ENCODE results near the gene TMEM50A. TPM values are rescaled to one million over a fixed set of nuclear protein-coding genes. Genes with fewer than 3 reads are reported as not detected.
A peak's percentile ranks its signal among the peaks of the same experiment; 100 is the strongest.
"Not testable (repeated sequence)": the region's sequence is repeated elsewhere in the genome, so short reads cannot be mapped to it uniquely, and the experiment has no call there.

The TMEM50A gene
- total and polyA plus RNA-seq, 7 experiments from 2014 or later, result 61.6 to 149 (median 94.2) TPM

DNA sequence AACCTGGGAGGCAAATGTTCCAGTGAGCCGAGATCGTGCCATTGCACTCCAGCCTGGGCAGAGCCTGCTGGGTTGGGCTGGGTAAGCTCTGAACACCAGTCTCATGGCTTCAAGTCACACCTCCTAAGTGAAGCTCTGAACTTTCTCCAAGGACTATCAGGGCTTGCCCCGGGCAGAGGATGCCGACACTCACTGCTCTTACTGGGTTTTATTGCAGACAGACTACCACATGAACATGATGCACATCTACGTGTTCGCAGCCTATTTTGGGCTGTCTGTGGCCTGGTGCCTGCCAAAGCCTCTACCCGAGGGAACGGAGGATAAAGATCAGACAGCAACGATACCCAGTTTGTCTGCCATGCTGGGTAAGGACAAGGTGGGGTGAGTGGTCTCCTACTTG lies 37.4 kb upstream of the TMEM50A start:
- H3K27me3 Mint-ChIP-seq; DNase-seq; H3K27me3 ChIP-seq (ENCODE audit: control insufficient read depth in 2 of 2, insufficient read depth in 2 of 2, low read length in 2 of 2); H3K4me1 ChIP-seq (ENCODE audit: control insufficient read depth in 2 of 2, insufficient read depth in 2 of 2, low read length in 2 of 2); H3K27ac Mint-ChIP-seq; H3K9me3 Mint-ChIP-seq; H3K4me3 Mint-ChIP-seq; ATAC-seq; H3K27ac ChIP-seq (ENCODE audit: low read depth, low read length); H3K9me3 ChIP-seq (ENCODE audit: control insufficient read depth in 2 of 3, low read length in 3 of 3); intact Hi-C loops (cut with micrococcal nuclease); POLR2A ChIA-PET; H3K4me3 ChIP-seq (ENCODE audit: low read length); CTCF ChIA-PET; H3K36me3 ChIP-seq (ENCODE audit: control insufficient read depth in 2 of 3, insufficient read depth in 3 of 3, low read length in 3 of 3); H3K4me1 Mint-ChIP-seq: not testable (repeated sequence)
- peaks cover 0 to 16% (median 8%) of the 10 kb centered on the region in 5 donors for H3K36me3 Mint-ChIP-seq

DNA sequence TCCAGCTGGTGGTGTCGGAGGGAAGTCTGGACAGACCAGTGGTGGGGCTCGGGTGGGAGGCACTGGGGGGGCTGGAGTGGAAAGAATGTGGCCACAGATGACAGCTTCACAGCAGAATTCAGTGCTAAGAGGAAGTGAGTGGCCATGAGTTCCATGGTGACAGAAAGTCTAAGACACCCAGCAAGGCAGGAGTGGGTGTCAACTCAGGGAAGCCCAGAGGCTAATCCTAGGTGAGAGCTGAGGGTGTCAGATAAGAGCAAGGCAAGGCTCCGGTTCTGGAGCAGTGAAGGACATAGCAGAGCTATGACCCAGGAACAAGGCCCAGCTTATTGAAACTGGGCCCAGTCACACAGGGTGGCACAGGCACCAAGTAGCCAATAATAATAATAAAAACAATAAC lies 35.8 kb upstream of the TMEM50A start:
- H3K9me3 Mint-ChIP-seq; H3K9me3 ChIP-seq (ENCODE audit: control insufficient read depth in 2 of 3, low read length in 3 of 3); H3K4me1 Mint-ChIP-seq; H3K4me3 ChIP-seq (ENCODE audit: low read length); ATAC-seq; H3K36me3 ChIP-seq (ENCODE audit: control insufficient read depth in 2 of 3, insufficient read depth in 3 of 3, low read length in 3 of 3); H3K27me3 ChIP-seq (ENCODE audit: control insufficient read depth in 2 of 2, insufficient read depth in 2 of 2, low read length in 2 of 2); H3K27me3 Mint-ChIP-seq; intact Hi-C loops (cut with micrococcal nuclease); H3K27ac ChIP-seq (ENCODE audit: low read depth, low read length); CTCF ChIA-PET; H3K4me1 ChIP-seq (ENCODE audit: control insufficient read depth in 2 of 2, insufficient read depth in 2 of 2, low read length in 2 of 2); H3K4me3 Mint-ChIP-seq; DNase-seq; POLR2A ChIA-PET: not testable (repeated sequence)
- Mint-ChIP-seq H3K36me3 (peaks cover 0 to 26% (median 11%) of the 10 kb centered on the region in 5 donors), H3K27ac (peak overlapping the region in 1 of 9 donors; percentile 9)

DNA sequence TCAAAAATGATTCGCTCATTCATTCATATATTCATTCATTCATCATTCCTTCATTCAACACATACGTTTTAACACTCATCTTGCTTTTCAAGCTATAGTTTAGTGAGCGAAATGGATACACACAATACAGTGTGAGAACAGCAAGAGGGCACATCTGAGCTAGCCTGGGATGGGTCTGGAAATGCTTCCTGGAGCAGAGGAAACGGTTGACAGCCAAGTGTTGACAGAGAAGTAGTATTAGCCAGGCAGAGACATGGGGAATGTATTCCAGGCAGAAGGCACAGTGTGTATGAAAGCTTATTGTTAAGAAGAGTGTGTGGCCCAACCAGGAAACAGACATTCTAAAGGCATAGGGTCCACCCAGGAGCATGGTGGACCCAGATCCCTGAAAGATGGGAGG lies 33.2 kb upstream of the TMEM50A start:
- H3K4me3 Mint-ChIP-seq; ATAC-seq; intact Hi-C loops (cut with micrococcal nuclease); H3K27me3 Mint-ChIP-seq; H3K4me1 Mint-ChIP-seq; H3K9me3 ChIP-seq (ENCODE audit: control insufficient read depth in 2 of 3, low read length in 3 of 3); H3K4me3 ChIP-seq (ENCODE audit: low read length); H3K36me3 ChIP-seq (ENCODE audit: control insufficient read depth in 2 of 3, insufficient read depth in 3 of 3, low read length in 3 of 3); H3K27me3 ChIP-seq (ENCODE audit: control insufficient read depth in 2 of 2, insufficient read depth in 2 of 2, low read length in 2 of 2); CTCF ChIA-PET; POLR2A ChIA-PET; DNase-seq; H3K4me1 ChIP-seq (ENCODE audit: control insufficient read depth in 2 of 2, insufficient read depth in 2 of 2, low read length in 2 of 2); H3K9me3 Mint-ChIP-seq; H3K27ac ChIP-seq (ENCODE audit: low read depth, low read length): not testable (repeated sequence)
- Mint-ChIP-seq H3K36me3 (peaks cover 0 to 27% (median 11%) of the 10 kb centered on the region in 5 donors), H3K27ac (peak overlapping the region in 2 of 9 donors; percentile 31 to 34)

DNA sequence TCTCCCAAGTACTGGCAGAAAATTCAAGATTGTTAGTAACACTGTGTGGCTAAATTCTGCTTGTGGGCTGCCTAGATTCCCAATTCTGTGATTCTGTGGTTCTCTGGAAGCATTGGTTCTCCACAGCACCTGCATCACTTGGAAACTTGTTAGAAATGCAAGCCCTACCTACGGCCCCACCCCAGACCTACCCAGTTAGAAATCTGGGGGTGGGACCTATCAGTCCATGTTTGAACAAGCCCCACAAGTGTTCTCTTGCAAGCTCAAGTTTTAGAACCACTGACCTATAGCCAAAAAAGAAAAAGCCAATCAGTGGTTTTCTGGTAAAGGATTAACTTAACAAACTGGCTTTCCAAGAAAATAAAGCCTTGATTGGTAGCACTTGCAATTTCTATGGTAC lies 30.0 kb upstream of the TMEM50A start:
- H3K36me3 ChIP-seq (ENCODE audit: control insufficient read depth in 2 of 3, insufficient read depth in 3 of 3, low read length in 3 of 3); CTCF ChIA-PET; H3K4me1 Mint-ChIP-seq: not testable (repeated sequence)

DNA sequence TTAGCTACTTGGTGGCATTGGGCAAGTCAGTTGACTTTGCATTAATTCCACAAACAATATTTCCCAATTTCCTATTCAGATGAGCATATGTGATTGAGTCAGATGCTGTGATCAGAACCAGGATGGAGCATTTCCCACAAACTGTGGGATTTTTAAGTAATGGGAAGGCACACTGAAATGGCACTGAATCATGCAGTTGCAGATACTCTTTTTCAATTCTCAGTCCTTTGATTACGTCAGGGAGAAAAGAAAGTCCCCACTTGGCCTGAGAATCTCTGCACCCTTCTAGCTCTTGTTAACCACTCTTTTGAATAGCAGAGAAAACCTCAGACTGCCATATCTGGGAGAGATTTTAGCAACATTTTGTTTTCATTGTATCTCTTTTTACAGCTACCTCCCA lies 29.0 kb upstream of the TMEM50A start:
- Mint-ChIP-seq H3K27ac (peak overlapping the region in 1 of 9 donors; percentile 49), H3K9me3 (peaks cover 0 to 16% (median 6%) of the 10 kb centered on the region in 11 donors), H3K36me3 (peaks cover 8 to 43% (median 28%) of the 10 kb centered on the region in 5 donors)
- DNase-seq; H3K27ac ChIP-seq (ENCODE audit: low read depth, low read length); H3K4me1 Mint-ChIP-seq; H3K9me3 ChIP-seq (ENCODE audit: control insufficient read depth in 2 of 3, low read length in 3 of 3); H3K4me1 ChIP-seq (ENCODE audit: control insufficient read depth in 2 of 2, insufficient read depth in 2 of 2, low read length in 2 of 2); H3K27me3 Mint-ChIP-seq; H3K4me3 ChIP-seq (ENCODE audit: low read length); CTCF ChIA-PET; H3K27me3 ChIP-seq (ENCODE audit: control insufficient read depth in 2 of 2, insufficient read depth in 2 of 2, low read length in 2 of 2); H3K36me3 ChIP-seq (ENCODE audit: control insufficient read depth in 2 of 3, insufficient read depth in 3 of 3, low read length in 3 of 3); POLR2A ChIA-PET; intact Hi-C loops (cut with micrococcal nuclease); H3K4me3 Mint-ChIP-seq: not testable (repeated sequence)
- peak; percentile 48 for ATAC-seq

More for the DNA sequence above, 30.0 kb upstream of the TMEM50A start:
- H3K27me3 Mint-ChIP-seq; POLR2A ChIA-PET; H3K27me3 ChIP-seq (ENCODE audit: control insufficient read depth in 2 of 2, insufficient read depth in 2 of 2, low read length in 2 of 2); H3K4me3 ChIP-seq (ENCODE audit: low read length); H3K9me3 ChIP-seq (ENCODE audit: control insufficient read depth in 2 of 3, low read length in 3 of 3); ATAC-seq; H3K9me3 Mint-ChIP-seq; H3K4me3 Mint-ChIP-seq; H3K4me1 ChIP-seq (ENCODE audit: control insufficient read depth in 2 of 2, insufficient read depth in 2 of 2, low read length in 2 of 2); intact Hi-C loops (cut with micrococcal nuclease); H3K27ac ChIP-seq (ENCODE audit: low read depth, low read length); DNase-seq; H3K27ac Mint-ChIP-seq: not testable (repeated sequence)
- peaks cover 0 to 37% (median 22%) of the 10 kb centered on the region in 5 donors for H3K36me3 Mint-ChIP-seq

DNA sequence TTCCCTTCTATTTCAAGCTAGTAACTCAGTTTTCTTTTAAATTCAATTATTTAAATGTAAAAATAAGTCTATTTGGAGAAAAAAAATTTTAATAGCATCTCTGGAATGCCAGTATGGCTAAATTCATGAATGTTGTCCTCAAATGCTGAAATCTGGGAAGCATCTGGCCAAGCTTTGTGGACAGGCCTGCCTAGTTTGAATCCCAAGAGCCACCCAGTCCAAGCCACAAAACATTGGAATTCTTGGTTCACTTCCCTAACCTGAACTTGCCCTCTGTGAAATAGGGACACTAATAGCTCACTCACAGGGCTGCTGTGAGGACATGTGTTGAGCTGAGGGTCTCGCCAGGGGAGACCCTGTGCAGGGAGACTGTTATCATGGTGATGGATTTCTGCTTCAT lies 28.6 kb upstream of the TMEM50A start:
- H3K36me3 ChIP-seq (ENCODE audit: control insufficient read depth in 2 of 3, insufficient read depth in 3 of 3, low read length in 3 of 3); H3K27ac Mint-ChIP-seq; CTCF ChIA-PET; H3K27ac ChIP-seq (ENCODE audit: low read depth, low read length); H3K4me1 ChIP-seq (ENCODE audit: control insufficient read depth in 2 of 2, insufficient read depth in 2 of 2, low read length in 2 of 2); DNase-seq; ATAC-seq; H3K4me3 Mint-ChIP-seq; H3K9me3 ChIP-seq (ENCODE audit: control insufficient read depth in 2 of 3, low read length in 3 of 3); H3K27me3 ChIP-seq (ENCODE audit: control insufficient read depth in 2 of 2, insufficient read depth in 2 of 2, low read length in 2 of 2); H3K27me3 Mint-ChIP-seq; POLR2A ChIA-PET; H3K4me3 ChIP-seq (ENCODE audit: low read length); intact Hi-C loops (cut with micrococcal nuclease): not testable (repeated sequence)
- Mint-ChIP-seq H3K9me3 (peaks cover 0 to 19% (median 8%) of the 10 kb centered on the region in 11 donors), H3K4me1 (peaks cover 0 to 10% (median 3%) of the 10 kb centered on the region in 7 donors), H3K36me3 (peaks cover 12 to 47% (median 31%) of the 10 kb centered on the region in 5 donors)

DNA sequence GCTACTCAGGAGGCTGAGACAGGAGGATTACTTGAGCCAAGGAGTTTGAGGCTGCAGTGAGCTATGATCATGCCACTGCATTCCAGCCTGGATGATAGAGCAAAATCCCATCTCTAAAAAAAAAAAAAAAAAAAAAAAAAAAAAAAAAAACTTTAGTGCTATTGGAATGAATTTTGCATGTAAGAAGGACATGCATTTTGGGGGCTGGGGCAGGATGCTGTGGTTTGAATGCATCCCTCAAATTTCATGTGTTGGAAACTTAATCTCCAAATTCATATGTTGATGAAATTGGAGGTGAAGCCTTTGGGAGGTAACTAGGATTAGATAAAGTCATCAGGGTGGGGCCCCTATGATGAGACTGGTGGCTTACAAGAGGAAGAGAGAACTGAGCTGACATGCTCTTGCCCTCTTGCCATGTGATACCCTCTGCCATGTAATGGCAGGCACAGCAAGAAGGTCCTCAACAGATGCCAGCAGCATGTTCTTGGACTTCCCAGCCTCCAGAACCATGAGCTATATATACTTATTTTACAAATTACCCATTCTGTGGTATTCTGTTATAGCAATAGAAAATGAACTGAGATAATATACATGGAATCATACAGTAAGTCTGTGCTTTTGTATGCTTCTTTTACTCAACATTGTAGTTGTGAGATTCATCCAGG lies 25.2 kb upstream of the TMEM50A start:
- H3K27ac Mint-ChIP-seq; CTCF ChIA-PET; H3K4me1 Mint-ChIP-seq; H3K4me1 ChIP-seq (ENCODE audit: control insufficient read depth in 2 of 2, insufficient read depth in 2 of 2, low read length in 2 of 2); ATAC-seq; POLR2A ChIA-PET; DNase-seq; H3K27ac ChIP-seq (ENCODE audit: low read depth, low read length); H3K4me3 Mint-ChIP-seq; H3K27me3 Mint-ChIP-seq; H3K9me3 ChIP-seq (ENCODE audit: control insufficient read depth in 2 of 3, low read length in 3 of 3); H3K27me3 ChIP-seq (ENCODE audit: control insufficient read depth in 2 of 2, insufficient read depth in 2 of 2, low read length in 2 of 2); H3K4me3 ChIP-seq (ENCODE audit: low read length); intact Hi-C loops (cut with micrococcal nuclease); H3K36me3 ChIP-seq (ENCODE audit: control insufficient read depth in 2 of 3, insufficient read depth in 3 of 3, low read length in 3 of 3): not testable (repeated sequence)
- Mint-ChIP-seq H3K36me3 (peaks cover 15 to 43% (median 37%) of the 10 kb centered on the region in 5 donors), H3K9me3 (peaks cover 0 to 20% (median 9%) of the 10 kb centered on the region in 11 donors)

All from naive thymus-derived CD4-positive, alpha-beta T cell (primary cell).